ENCODE results near the gene SPAG4. TPM values are rescaled to one million over a fixed set of nuclear protein-coding genes. Genes with fewer than 3 reads are reported as not detected.

The SPAG4 gene
- total RNA-seq, 3 donors from 2014 or later: 3.4 to 9.2 (median 3.4) TPM

GRCh38 chr20:35576816-35577215, 38.8 kb upstream of the SPAG4 start:
- Histone ChIP-seq H3K27ac (no peak overlapping the region), H3K4me3 (no peak overlapping the region), H3K4me1 (no peaks in the 10 kb centered on the region), H3K36me3 (no peaks in the 10 kb centered on the region), H3K27me3 (no peaks in the 10 kb centered on the region), H3K9me3 (peaks cover 10 to 11% of the 10 kb centered on the region in 2 donors)
- intact Hi-C loops (cut with DNase I; ENCODE audit: low total_unique reads): no loop called here
- no peak for DNase-seq (ENCODE audit: low spot score in 2 of 2)
- TF ChIP-seq POLR2AphosphoS5 (IDR thresholded peaks at IDR 0.05) (no peak), CTCF (IDR thresholded peaks at IDR 0.05) (no peak), POLR2A (IDR thresholded peaks at IDR 0.05) (no peak)

GRCh38 chr20:35578469-35578868, 37.2 kb upstream of the SPAG4 start:
- H3K27ac ChIP-seq: no peak overlapping the region
- no peak overlapping the region for H3K4me3 ChIP-seq
- no peaks in the 10 kb centered on the region for H3K36me3 ChIP-seq
- TF ChIP-seq POLR2A (IDR thresholded peaks at IDR 0.05) (no peak), POLR2AphosphoS5 (IDR thresholded peaks at IDR 0.05) (no peak), CTCF (IDR thresholded peaks at IDR 0.05) (no peak)
- intact Hi-C loops (cut with DNase I; ENCODE audit: low total_unique reads): no loop called here
- peaks cover 0 to 7% of the 10 kb centered on the region in 2 donors for H3K9me3 ChIP-seq
- DNase-seq (ENCODE audit: low spot score in 2 of 2): no peak
- H3K4me1 ChIP-seq: no peaks in the 10 kb centered on the region
- H3K27me3 ChIP-seq: no peaks in the 10 kb centered on the region

GRCh38 chr20:35579196-35579595, 36.4 kb upstream of the SPAG4 start:
- Histone ChIP-seq H3K27ac (no peak overlapping the region), H3K4me1 (no peaks in the 10 kb centered on the region), H3K9me3 (peaks cover 0 to 7% of the 10 kb centered on the region in 2 donors), H3K36me3 (no peaks in the 10 kb centered on the region), H3K27me3 (no peaks in the 10 kb centered on the region), H3K4me3 (no peak overlapping the region)
- peak in 1 of 2 donors; percentile 19 for DNase-seq (ENCODE audit: low spot score in 2 of 2)
- no peak for TF ChIP-seq POLR2AphosphoS5 (IDR thresholded peaks at IDR 0.05)
- no peak for TF ChIP-seq CTCF (IDR thresholded peaks at IDR 0.05)
- no peak for TF ChIP-seq POLR2A (IDR thresholded peaks at IDR 0.05)
- intact Hi-C loops (cut with DNase I; ENCODE audit: low total_unique reads): no loop called here

GRCh38 chr20:35582131-35582530, 33.5 kb upstream of the SPAG4 start:
- TF ChIP-seq CTCF (IDR thresholded peaks at IDR 0.05): no peak
- H3K4me3 ChIP-seq: no peak overlapping the region
- intact Hi-C loops (cut with DNase I; ENCODE audit: low total_unique reads): loop anchor here (1.0 kb wide), 1 partner anchor 37 kb away; no protein-coding TSS in a partner anchor
- no peaks in the 10 kb centered on the region for H3K36me3 ChIP-seq
- no peak overlapping the region for H3K27ac ChIP-seq
- H3K4me1 ChIP-seq: no peaks in the 10 kb centered on the region
- DNase-seq (ENCODE audit: low spot score in 2 of 2): no peak
- H3K9me3 ChIP-seq: peaks cover 0 to 7% of the 10 kb centered on the region in 2 donors
- H3K27me3 ChIP-seq: no peaks in the 10 kb centered on the region

- Histone ChIP-seq H3K27ac (no peak overlapping the region), H3K9me3 (peaks cover 0 to 7% of the 10 kb centered on the region in 2 donors), H3K4me3 (no peak overlapping the region), H3K4me1 (no peaks in the 10 kb centered on the region), H3K36me3 (no peaks in the 10 kb centered on the region), H3K27me3 (no peaks in the 10 kb centered on the region)
- intact Hi-C loops (cut with DNase I; ENCODE audit: low total_unique reads): loop anchor here (1.0 kb wide), 1 partner anchor 36 kb away; no protein-coding TSS in a partner anchor
- no peak for DNase-seq (ENCODE audit: low spot score in 2 of 2)
- TF ChIP-seq POLR2A (IDR thresholded peaks at IDR 0.05) (no peak), CTCF (IDR thresholded peaks at IDR 0.05) (no peak), POLR2AphosphoS5 (IDR thresholded peaks at IDR 0.05) (no peak)
Measured at GRCh38 chr20:35582741-35583404, 32.8 kb upstream of the SPAG4 start.
